AG20443 (cell line): Measurements from ENCODE around the gene PPP2R5A.
A peak's percentile ranks its signal among the peaks of the same experiment; 100 is the strongest.

Experiments
- DNase-seq: peaks from one replicate; pipeline ENCODE4 v3.0.0; 2012; ENCODE audit warnings: low spot score, mixed read lengths

Gene PPP2R5A

DNA sequence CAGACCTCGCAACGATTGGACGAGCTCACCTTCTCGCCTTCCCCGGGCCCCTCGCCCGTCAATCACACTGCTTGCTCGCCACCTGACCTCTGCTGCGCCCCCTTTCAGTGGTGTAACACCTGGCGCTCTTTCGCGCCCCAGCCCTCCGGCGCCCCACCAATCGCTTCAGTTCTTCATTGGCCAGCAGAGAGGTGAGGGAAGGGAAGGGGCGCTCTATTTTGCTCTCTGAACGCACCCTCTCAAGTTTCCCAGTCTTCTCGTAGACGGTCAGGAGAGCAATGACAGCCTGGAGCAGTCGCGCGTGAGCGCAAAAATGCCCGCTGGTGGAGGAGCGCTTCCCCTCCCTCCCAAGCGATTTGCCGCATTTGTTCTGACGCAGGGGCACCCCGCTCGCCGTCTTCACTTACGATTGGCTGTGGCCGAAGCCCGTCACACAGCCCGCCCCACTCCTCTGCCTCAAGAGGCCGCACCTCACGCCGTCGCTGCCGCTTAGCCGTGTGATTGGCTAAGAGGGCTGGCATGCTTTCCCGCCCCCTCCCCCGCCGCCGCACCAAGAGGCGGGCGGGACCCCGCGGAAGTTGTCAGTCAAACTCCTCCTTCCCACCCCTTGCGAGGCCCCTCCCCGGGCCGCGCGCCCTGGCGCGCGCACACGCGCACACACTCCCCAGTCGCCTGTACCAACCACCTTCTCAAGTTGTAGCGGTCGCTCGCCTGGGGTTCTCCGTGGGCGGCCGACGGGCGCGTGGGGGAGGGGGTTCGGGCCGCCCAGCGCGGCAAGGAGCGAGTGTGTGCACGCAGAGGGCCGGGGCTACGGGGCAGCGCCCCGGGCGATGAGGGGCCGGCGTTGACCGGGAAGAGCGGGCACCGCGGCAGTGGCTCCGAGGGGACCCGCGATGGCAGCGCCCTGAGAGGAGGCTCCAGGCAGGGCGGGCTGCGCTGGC is at the start of gene PPP2R5A:
TSS of gene PPP2R5A (plus strand) at position 667 of the 941 bp plus-strand sequence. CDS start 701 bp downstream, outside the sequence.
- peak; percentile 98 for DNase-seq

DNA sequence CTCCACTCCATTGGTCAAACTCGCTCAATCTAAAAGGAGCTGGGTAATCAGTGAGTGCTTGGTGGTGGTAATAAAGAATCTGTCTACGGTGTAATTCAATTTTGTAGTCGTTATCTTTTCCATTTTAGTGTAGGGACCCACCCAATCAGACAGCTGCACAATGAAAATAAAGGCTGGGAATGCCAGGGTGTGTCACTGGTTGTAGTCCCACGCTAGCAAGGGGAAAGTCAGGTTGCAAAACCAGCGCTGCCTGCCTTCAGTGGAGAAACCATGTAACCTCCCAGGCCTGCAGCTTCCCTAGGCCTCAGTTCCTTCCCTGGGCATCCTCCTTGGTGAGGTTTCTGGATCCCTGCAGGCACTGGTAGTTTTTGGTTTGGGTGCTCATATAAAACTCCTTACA is 49.4 kb upstream of the PPP2R5A start:
- no peak for DNase-seq

DNA sequence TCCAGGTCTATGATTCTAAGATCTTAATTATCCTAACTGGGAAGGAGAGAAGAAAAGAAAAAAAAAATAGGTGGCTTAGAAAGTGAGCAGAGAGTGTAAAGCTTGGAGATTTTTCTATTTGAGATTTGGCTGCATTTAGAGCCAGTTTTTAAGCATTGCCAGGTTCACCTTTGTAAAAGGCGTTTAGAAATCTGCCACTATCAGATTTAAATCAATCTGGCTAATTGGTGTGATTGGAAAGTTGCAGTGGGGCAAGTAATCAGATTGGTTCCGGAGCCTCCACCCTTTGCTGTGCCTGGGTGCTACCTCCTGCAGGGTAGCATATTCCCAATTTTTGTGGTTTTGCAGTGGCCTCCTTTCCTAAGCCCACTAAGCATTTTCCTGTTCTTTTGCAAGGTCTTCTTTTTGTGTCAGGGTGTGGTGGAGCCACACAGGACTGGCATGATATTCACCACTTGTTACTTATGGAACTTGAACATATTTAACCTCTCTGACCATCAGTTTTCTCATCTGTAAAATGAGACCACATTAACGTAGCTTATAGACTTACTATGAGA is 48.5 kb upstream of the PPP2R5A start:
- DNase-seq, result no peak

DNA sequence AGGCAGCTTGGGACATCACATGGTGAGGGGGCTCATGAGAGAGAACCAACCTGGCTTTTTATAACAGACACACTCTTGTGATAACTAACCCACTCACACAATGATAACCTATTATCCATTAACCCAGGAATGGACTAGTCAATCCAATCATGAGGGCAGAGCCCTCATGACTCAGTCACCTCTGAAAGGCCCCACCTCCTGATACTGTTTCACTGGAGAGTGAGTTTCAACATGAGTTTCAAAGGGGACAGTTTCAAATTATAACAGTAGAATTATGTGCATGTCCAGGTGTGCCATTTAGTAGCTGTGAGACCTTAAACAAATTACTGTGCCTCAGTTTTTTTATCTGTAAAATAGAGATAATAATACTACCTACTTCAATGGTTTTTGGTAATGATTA is 47.6 kb upstream of the PPP2R5A start:
- no peak for DNase-seq

DNA sequence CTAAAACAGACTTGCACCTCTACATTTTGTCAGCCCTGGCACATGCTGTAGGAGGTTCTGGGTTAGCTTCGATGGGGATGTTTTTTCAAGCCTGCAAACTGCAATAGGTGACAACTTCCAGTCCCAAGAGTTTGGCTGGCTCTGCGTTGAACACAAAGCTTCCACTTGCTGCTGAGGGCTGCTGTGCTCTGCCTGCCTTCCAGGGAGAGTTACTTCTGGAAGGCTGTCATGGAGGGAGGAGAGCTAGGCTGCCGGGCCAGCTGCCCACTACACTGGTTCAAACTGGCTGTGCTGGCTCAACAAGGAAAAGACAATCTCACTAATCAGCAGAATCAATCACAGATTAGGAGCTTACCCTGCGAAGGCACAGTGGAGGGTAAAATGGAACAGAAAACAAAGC is 46.7 kb upstream of the PPP2R5A start:
- peak; percentile 42 for DNase-seq

DNA sequence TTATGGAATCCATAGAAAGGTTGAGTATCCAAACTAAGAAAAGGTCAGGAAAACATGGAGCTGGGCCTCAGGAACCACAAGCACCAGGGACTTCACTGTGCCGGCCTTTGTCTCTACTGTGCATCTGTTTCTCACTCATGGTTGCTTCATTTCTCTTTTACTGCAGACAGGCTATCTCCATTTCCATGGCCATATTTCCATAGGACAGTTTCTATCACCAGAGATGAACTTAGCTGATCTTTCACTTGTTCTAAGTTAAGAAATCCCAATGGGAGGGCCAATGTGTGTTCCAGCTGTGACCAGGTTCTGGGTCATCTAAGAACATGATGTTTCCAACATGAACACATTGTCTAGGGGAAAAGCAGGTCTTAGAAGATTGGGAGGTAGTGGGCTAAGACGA is 43.7 kb upstream of the PPP2R5A start:
- no peak for DNase-seq

DNA sequence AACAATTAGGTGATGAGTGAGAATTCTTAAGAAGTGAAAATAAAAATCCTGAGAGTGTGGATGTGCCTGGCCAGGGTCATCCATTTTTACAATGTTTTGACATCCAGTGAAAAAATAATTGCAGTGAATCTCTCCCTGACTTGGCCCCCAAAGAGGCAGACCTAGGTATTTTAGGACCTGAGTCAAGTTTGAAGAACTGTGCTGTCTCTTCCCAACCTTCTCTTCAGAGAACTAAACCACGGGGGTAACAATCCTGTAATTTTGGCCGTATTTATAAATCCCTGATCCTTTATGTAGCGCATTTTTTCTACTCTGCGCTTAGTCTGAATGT is 43.3 kb upstream of the PPP2R5A start:
- no peak for DNase-seq

DNA sequence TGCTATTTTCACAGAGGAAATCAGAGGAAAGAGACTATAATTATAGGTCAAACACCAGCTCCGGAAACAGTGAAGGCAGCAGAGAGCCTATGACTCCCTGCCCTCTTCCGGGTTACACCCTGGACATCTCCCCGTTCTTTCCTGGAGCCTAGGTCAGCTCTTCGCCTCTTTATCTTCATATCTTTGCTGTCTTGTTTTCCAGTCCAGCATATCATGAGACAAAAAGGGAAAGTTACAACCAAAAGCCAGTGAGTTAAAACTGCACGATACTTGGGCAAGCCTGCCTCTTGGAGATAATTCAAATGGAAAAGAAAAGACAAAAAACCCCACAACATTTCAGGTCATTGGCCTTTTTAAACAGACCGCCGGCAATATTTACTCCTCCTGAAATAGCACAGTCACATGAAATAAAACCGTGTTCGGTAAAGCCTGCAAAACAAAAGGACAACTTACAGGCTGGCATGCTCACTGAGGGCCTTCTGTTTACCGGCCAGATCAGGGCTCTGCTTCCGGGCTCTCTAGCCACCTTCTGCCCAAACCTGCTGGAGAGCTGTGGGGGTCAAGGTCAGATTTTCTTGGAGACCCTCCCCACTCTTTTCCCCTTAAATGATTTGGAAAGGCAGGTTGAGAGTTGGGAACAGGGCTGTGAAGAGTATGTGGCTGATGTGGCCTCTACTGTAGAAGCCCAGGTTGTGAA is 42.8 kb upstream of the PPP2R5A start:
- DNase-seq, result no peak

DNA sequence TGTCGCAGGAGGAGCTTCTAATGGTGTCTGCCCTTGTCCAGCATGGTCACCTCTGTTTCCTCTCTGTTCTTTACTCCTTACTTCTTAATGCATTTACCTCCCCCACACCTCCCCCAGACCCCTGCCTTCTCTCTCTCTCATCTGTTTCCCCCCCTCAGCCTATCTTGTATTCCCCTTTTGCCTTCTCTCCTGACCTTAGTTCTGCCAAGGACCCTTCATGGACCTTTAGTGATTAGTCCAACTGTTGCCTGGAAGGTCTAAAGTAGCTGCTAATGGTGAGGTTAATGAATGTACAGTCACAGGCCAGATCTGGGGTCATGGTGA is 42.3 kb upstream of the PPP2R5A start:
- no peak for DNase-seq

DNA sequence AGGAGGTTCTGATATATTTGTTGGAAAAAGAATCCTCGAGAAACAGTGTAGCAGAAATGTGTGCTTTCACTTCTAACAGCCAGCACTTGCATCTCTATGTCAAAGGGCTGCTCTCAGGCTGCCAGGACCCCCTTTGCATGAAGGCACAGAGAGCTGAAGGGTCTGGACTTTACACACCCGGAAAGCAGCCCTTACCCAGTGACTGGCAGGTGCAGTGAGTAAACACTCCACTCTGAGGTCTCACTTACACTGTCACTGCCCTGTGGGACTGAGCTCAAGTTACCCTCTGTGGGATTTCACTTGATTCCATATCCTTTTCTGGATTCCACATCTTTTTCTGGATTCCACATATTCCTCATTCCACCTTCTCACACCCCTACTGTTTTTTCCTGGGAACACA is 40.8 kb upstream of the PPP2R5A start:
- no peak for DNase-seq

DNA sequence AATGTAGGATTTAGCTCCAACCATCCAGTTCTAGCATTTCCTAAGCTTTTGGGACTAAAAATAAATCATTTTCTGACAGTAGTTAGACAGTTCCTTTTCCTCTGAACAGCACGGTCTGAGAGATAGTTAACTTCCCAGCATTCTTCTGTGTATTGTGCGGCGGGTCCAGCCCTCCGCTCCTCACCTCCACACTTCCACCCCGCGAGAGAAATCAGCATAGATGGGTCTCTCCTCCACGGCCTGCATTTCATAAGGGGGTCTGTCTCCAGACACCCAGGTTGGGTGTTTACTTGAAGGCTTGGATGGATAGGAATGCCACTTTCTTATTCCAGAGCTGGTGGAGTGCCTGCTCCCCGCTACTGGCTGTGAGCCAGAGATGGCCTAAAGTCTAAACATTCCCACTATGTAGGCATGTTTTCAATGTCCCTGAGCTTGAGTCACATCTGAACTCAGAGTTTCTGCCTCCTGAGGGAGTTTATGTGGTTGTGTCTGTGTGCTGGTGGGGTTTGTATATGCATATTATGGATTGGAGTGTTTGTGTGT is 38.0 kb upstream of the PPP2R5A start:
- DNase-seq, result peak; percentile 26

DNA sequence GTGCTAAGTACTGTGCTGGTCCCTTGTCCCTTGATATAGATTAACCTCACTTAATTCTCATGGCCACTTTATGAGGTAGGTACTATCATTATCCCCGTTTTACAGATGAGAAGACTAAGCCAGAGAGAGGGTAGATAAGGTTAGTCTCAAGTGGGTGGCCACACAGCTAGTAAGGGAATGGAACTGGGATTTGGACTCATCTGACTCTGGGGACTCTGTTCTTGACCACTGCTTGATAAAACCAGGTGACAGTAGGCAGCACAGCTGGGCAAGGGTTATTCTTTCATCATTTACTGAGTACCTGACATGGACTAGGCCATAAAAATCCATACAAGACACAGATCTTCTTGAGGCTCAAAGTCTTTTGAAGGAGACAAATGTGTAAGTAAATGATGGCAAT is 37.2 kb upstream of the PPP2R5A start:
- no peak for DNase-seq

DNA sequence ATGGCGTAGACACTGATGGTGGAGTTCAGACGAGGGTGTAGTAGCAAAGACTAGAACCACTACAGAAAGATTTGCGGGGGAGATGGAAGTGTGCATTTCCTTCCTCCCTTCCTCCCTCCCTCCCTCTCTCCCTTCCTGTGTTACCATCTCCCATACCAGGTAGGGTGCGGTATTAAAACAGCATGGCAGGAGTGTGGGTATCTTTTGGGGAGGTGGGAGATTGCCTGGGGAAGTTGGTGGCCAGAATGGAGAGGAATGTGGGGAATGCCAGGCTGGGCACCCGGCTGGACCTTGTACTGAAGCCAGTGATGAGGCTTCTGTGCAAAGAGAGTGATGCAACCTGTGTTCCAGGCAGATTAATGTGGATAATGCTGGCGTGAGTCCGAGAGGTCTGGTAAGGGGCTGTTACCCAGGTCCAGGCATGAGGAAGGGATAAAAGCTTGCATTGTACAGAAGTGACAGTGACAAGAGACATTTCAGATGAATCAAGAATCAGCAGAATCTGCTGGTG is 30.3 kb upstream of the PPP2R5A start:
- peak; percentile 29 for DNase-seq

DNA sequence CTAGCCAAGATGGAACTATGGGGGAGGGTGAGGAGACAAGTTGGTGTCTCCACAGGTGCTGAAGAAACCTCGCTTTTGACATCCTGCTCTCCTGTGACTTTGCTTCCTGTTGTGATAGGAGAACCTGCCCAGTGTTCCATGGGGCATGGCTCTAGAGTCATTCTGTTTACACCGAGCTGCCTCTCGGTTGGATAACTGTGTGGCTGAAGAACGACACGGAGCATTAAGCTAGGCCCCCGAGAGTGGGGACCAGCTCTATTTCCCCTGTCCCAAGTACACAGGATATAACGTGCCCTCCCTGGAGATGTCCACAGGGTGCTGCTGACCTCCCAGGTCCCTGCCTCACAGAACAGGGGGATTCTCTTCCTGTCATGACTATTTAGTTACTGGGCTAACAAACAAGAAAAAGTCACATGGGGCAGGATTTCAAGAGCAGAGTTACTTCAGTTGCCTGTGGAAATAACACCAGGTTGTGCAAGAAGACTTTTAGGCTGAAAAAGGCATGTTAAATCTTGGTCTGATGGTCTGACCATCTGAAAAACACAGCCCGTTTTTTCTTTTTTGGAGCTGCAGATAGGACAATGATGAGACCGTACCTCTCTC is 29.4 kb upstream of the PPP2R5A start:
- no peak for DNase-seq

DNA sequence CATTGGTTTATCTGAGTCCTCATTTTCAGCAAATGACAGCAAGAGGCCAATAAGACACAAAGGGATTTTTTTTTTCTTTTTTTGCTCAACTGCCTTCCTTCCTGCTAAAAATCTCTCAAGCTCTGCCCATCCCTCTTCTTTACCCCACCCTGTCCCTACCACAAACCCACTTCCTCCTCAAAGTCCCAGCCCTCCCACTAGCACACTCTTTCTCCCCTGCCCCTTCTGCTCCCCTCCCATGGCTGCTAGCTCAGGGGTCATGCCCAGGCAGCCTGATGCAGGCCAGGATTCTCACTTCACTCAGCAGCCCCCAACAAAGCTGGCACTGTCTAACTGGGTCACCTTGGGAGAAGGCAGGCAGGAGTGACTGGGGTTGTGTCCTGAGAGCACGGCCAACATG is 28.8 kb upstream of the PPP2R5A start:
- DNase-seq, result no peak

DNA sequence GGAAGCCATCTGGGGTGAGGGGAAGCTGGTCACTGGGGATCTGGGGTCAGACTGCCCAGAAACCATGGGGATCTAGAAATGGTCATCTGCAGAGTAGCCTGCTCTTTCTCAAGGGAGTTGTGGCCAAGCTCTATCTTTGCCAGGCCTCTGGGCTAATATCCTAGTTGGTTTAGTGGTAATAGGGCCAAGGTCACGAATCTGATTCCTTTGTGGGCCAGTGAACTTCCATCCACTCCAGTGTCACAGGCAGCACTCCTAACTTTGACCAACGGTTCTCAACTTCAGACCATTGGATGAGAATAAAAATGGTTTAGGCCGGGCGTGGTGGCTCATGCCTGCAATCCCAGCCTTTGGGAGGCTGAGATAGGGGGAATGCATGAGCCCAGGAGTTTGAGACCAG is 28.1 kb upstream of the PPP2R5A start:
- DNase-seq, result no peak

DNA sequence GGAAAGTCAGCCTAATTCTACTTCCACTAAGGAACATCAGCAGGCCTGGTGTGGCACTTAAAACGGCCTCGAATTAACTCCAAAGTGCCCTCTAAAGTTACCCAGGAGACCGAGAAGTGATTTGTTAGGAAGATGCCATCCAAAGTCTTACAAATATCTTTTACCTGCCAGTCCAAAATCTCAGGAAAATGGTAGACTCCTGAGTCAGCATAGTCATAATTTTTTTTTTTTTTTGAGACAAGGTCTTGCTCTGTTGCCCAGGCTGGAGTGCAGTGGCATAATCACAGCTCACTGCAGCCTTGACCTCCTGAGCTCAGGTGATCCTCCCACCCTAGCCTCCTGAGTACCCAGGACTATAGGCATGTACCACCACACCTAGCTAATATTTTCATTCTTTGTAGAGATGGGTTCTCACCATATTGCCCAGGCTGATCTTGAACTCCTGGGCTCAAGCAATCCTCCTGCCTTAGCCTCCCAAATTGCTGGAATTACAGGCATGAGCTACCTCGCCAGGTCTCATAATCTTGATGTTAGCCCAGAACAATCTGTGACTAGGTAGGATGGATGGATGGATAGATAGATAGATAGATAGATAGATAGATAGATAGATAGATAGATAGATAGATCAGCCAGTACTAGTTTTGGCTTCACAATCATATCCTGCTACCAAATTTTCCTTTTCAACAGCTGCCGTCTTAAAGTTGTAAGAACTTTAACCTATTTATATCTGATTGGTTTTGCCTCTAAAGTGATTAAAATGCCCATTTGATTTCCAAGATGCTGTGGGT is 25.3 kb upstream of the PPP2R5A start:
- DNase-seq, result no peak

DNA sequence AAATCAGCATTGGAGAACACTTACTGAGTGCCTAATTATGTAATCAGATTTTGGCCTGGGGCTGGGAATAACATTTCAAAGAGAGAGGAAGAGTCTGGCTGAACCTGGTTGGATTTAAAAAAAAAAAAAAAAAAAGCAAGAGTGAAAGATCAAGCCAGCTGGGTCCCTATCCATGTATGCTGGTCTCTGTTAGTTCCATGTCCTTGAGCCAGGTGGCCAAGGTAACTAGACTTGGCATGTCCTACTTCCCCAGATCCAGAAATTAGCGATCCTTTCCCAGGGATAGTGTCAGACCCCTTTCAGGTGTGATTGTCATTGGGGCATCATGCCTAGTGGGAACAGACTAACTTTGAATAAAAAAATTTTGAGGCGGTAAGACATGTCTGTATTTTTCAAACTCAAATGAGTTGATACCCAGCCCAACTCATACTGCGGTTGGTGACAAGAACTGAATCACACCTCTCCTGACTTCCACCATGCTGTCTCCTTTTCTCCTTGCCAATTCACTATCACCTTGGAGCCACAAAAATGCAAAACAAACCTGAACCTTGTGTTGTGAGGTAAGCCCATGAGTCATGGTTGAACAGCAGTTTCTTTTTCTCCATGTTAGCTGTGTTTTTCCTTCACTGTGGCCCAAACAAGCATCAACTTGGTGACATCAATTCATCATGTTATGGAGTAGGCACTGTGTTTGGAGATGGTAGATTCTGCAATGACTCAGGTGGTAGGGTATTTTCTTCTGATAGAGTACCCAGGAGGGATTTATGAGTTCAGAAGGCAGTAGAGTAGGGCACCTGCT is 24.5 kb upstream of the PPP2R5A start:
- DNase-seq, result no peak

DNA sequence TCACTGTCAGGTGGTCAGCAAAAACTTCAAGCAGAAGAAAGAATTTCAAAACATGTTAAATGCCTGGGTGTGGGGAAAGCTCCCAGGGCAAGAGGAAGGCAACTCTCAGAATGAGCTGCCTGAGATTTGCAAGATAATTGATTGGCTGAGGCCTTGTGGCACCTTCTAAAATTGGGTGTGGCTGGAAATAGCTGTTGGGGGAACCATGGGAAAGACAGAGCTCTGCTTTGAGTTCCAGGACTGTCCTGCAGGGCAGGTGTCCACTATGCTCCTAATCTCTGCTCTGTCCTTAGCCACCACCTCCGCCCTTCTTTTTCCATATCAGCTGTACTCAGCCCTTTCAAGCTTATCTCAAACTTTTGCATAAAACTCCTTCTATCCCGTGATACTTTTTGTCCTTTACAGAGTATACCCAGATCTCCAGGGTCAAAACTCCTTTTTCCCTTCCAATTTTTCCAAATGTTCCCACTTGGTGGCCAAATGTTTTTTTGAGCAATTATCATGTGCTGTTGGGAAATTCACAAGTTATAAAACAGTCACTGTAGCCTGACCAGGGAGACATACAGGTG is 23.8 kb upstream of the PPP2R5A start:
- no peak for DNase-seq

DNA sequence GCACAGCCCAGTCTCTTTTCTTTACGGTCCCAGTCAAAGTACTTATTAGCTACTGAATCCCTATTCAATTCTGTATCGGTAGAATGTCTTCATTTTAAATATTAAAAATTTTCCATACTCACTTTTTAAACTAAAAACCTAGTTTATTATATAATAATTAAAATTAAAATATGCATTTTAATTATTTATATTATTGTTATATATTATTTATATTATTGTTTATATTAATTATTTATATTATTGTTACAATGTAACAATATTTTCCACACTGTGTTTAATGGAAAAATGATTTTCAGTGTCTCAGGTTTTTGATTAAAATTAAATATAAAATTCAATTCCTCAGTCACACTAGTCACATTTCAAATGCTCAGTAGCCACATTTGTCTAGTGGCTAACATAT is 18.2 kb upstream of the PPP2R5A start:
- DNase-seq, result no peak
